Skeletal muscle cell (primary cell): ENCODE results near the gene PLOD2.
A peak's percentile ranks its signal among the peaks of the same experiment; 100 is the strongest.
"Not testable (repeated sequence)": the region's sequence is repeated elsewhere in the genome, so short reads cannot be mapped to it uniquely, and the experiment has no call there.

Source experiments
- DNase-seq: peaks from one replicate; pipeline ENCODE4 v3.0.0-alpha.2; 2010; ENCODE audit warnings: low read depth
- H3K4me3 ChIP-seq: 2 replicates; pipeline ENCODE4 v1.5.1; 2011; ENCODE audit warnings: low read depth, mild to moderate bottlenecking, control low read depth, low read length, moderate library complexity

The PLOD2 gene

GRCh38 chr3:146148468-146148931 lies 12.5 kb downstream of the PLOD2 start:
- H3K4me3 ChIP-seq = no peak overlapping the region
- DNase-seq = no peak

- no peak overlapping the region for H3K4me3 ChIP-seq
- DNase-seq = no peak
These were observed 15.3 kb downstream of the PLOD2 start for GRCh38 chr3:146145642-146146041.

- DNase-seq = no peak
- H3K4me3 ChIP-seq = no peak overlapping the region
These were observed 18.2 kb downstream of the PLOD2 start for GRCh38 chr3:146142757-146143156.

- no peak for DNase-seq
- H3K4me3 ChIP-seq = no peak overlapping the region
These were observed 21.3 kb downstream of the PLOD2 start for GRCh38 chr3:146139586-146140110.

GRCh38 chr3:146138902-146139301 lies 22.1 kb downstream of the PLOD2 start:
- DNase-seq = no peak

GRCh38 chr3:146136647-146137046 lies 24.3 kb downstream of the PLOD2 start:
- H3K4me3 ChIP-seq = no peak overlapping the region
- no peak for DNase-seq

More at GRCh38 chr3:146138902-146139301, 22.1 kb downstream of the PLOD2 start:
- no peak overlapping the region for H3K4me3 ChIP-seq

GRCh38 chr3:146134348-146135117 lies 26.5 kb downstream of the PLOD2 start:
- no peak for DNase-seq
- H3K4me3 ChIP-seq = no peak overlapping the region

- no peak for DNase-seq
- no peak overlapping the region for H3K4me3 ChIP-seq
These were observed 27.5 kb downstream of the PLOD2 start for GRCh38 chr3:146133441-146133840.

GRCh38 chr3:146131616-146132410 lies 29.2 kb downstream of the PLOD2 start:
- no peak overlapping the region for H3K4me3 ChIP-seq
- DNase-seq = peak; percentile 79

- no peak overlapping the region for H3K4me3 ChIP-seq
- DNase-seq = no peak
These were observed 30.1 kb downstream of the PLOD2 start for GRCh38 chr3:146130881-146131371.

GRCh38 chr3:146129750-146130149 lies 31.2 kb downstream of the PLOD2 start:
- H3K4me3 ChIP-seq = no peak overlapping the region
- no peak for DNase-seq

GRCh38 chr3:146128939-146129338 lies 32.0 kb downstream of the PLOD2 start:
- DNase-seq = no peak
- H3K4me3 ChIP-seq = no peak overlapping the region

- no peak overlapping the region for H3K4me3 ChIP-seq
- DNase-seq = no peak
These were observed 32.8 kb downstream of the PLOD2 start for GRCh38 chr3:146128179-146128578.

GRCh38 chr3:146125951-146126350 lies 35.0 kb downstream of the PLOD2 start:
- peak; percentile 87 for DNase-seq
- no peak overlapping the region for H3K4me3 ChIP-seq

- DNase-seq = no peak
- no peak overlapping the region for H3K4me3 ChIP-seq
These were observed 36.7 kb downstream of the PLOD2 start for GRCh38 chr3:146124126-146124801.

- peak; percentile 65 for DNase-seq
- no peak overlapping the region for H3K4me3 ChIP-seq
These were observed 43.3 kb downstream of the PLOD2 start for GRCh38 chr3:146117406-146118285.

- no peak overlapping the region for H3K4me3 ChIP-seq
- no peak for DNase-seq
These were observed 45.4 kb downstream of the PLOD2 start for GRCh38 chr3:146115619-146116018.

GRCh38 chr3:146113804-146114203 lies 47.2 kb downstream of the PLOD2 start:
- not testable (repeated sequence) for DNase-seq, H3K4me3 ChIP-seq

GRCh38 chr3:146111337-146111736 lies 49.6 kb downstream of the PLOD2 start:
- no peak overlapping the region for H3K4me3 ChIP-seq
- no peak for DNase-seq
